Brain microvascular endothelial cell (primary cell): ENCODE measurements around the gene DHTKD1.

Experiments
- DNase-seq: peaks from one replicate; pipeline ENCODE4 v3.0.0-alpha.2; 2020
- H3K27ac ChIP-seq: fragments of 250-450 bp; sonication (Bioruptor Pico); 2 replicates; pipeline ENCODE4 v1.5.1; 2020; ENCODE audit warnings: mild to moderate bottlenecking, moderate library complexity
- H3K27me3 ChIP-seq: fragments of 250-450 bp; sonication (Bioruptor Pico); replicated peaks from 2 replicates; pipeline ENCODE4 v1.5.1; 2020; ENCODE audit warnings: mild to moderate bottlenecking
- H3K36me3 ChIP-seq: fragments of 250-450 bp; sonication (Bioruptor Pico); replicated peaks from 2 replicates; pipeline ENCODE4 v1.5.1; 2020; ENCODE audit warnings: mild to moderate bottlenecking
- H3K4me3 ChIP-seq: 2 replicates; pipeline ENCODE4 v1.5.1; 2011; ENCODE audit warnings: low read depth, mild to moderate bottlenecking, control low read depth, low read length, moderate library complexity
- in situ Hi-C: cut with HindIII; loops from 2 replicates; pipeline ENCODE4 v1.10.0; 2017; ENCODE audit warnings: low sequenced_read_pairs, low pct_ligation_motif_present
- TF ChIP-seq, protein P1 (sequence below): IDR thresholded peaks from 2 replicates; pipeline ENCODE4 v1.5.1; 2011; ENCODE audit warnings: low read depth, mild to moderate bottlenecking, moderate library complexity, low read length, control low read depth, inconsistent platforms; ENCODE audit errors: missing control alignments

The DHTKD1 gene

DNA sequence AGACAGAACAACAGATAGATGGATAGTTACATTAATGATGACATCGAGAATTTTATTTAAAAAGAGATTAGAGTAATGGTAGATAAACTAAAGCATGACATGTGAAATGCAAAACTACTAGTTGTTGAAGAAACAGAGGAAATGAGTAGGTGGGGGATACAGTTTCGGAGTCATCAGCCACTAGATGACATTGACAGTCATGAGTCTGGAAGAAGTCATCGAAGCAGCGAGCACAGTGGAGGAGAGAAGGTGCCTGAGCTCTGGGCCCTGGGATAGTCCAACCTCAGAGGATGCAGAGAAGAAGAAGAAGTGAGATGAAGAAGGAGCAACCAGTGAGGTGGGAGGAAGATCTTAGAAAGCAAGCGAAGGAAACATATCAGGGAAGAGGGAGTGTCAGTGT is 40.5 kb downstream of the DHTKD1 start:
- no peaks in the 10 kb centered on the region for H3K27me3 ChIP-seq
- peaks cover 35% of the 10 kb centered on the region for H3K36me3 ChIP-seq
- TF ChIP-seq, protein P1, sequence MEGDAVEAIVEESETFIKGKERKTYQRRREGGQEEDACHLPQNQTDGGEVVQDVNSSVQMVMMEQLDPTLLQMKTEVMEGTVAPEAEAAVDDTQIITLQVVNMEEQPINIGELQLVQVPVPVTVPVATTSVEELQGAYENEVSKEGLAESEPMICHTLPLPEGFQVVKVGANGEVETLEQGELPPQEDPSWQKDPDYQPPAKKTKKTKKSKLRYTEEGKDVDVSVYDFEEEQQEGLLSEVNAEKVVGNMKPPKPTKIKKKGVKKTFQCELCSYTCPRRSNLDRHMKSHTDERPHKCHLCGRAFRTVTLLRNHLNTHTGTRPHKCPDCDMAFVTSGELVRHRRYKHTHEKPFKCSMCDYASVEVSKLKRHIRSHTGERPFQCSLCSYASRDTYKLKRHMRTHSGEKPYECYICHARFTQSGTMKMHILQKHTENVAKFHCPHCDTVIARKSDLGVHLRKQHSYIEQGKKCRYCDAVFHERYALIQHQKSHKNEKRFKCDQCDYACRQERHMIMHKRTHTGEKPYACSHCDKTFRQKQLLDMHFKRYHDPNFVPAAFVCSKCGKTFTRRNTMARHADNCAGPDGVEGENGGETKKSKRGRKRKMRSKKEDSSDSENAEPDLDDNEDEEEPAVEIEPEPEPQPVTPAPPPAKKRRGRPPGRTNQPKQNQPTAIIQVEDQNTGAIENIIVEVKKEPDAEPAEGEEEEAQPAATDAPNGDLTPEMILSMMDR = no peak
- in situ Hi-C loops = no loop called here
- no peak overlapping the region for H3K4me3 ChIP-seq
- H3K27ac ChIP-seq = no peak overlapping the region
- no peak for DNase-seq

DNA sequence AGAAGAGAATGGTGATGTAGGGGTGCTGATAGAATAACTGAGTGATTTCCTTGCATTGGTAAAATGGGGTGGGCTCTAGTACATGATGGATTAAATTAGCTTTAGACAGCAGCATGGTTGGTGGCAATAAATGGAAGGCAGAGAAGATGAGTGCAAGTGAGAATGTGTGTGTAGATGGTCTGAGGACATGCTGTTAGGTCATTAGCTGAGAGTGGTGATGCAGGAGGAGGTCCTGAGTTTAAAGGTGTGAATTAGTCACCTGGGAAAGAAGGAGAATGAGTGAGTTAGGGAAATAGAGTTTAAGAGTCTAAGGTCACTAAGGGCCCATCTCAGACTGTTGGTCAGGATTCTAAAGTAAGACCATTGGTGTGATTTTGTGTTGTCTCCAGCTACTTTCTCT is 42.8 kb downstream of the DHTKD1 start:
- DNase-seq = no peak
- TF ChIP-seq, protein P1 = no peak
- H3K36me3 ChIP-seq = peaks cover 22% of the 10 kb centered on the region
- in situ Hi-C loops = no loop called here
- H3K27ac ChIP-seq = no peak overlapping the region
- no peaks in the 10 kb centered on the region for H3K27me3 ChIP-seq
- no peak overlapping the region for H3K4me3 ChIP-seq

DNA sequence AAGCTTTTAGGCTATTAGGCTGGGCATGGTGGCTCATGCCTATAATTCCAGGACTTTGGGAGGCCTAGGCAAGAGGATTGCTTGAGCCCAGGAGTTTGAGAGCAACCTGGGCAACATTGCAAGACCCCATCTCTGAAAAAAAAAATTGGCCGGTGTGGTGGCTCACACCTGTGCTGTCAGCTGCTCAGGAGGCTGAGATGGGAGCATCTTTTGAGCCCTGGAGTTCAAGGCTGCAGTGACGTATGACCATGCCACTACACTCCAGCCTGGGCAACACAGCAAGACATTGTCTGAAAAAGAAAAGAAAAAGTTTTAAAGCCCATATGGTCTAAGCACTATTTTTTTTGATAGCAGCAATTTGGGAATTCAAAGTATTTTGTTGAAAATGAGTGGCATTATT is 44.9 kb downstream of the DHTKD1 start:
- TF ChIP-seq, protein P1 = no peak
- in situ Hi-C loops = no loop called here
- H3K27ac ChIP-seq = no peak overlapping the region
- peaks cover 14% of the 10 kb centered on the region for H3K36me3 ChIP-seq
- no peak for DNase-seq
- no peak overlapping the region for H3K4me3 ChIP-seq
- H3K27me3 ChIP-seq = no peaks in the 10 kb centered on the region

DNA sequence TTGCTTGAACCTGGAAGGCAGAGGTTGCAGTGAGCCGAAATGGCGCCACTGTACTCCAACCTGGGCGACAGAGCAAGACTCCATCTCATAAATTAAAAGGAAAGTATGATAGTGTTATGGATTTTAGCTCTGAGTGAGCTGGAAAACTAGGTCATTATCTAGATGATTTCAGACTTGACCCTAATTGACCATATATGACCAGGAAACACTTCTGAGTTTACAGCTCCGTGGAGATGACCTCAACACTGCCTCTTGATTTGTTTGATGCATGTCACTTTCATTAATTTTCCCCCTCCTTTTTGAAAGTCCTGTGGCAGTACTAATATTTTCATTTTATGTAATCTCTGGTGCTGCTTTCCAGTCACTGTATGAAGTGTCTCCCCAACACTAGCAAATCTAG is 52.9 kb downstream of the DHTKD1 start:
- Histone ChIP-seq H3K36me3 (peaks cover 23% of the 10 kb centered on the region), H3K27me3 (no peaks in the 10 kb centered on the region), H3K27ac (no peak overlapping the region), H3K4me3 (no peak overlapping the region)
- DNase-seq = no peak
- TF ChIP-seq, protein P1 = no peak
- in situ Hi-C loops = no loop called here

DNA sequence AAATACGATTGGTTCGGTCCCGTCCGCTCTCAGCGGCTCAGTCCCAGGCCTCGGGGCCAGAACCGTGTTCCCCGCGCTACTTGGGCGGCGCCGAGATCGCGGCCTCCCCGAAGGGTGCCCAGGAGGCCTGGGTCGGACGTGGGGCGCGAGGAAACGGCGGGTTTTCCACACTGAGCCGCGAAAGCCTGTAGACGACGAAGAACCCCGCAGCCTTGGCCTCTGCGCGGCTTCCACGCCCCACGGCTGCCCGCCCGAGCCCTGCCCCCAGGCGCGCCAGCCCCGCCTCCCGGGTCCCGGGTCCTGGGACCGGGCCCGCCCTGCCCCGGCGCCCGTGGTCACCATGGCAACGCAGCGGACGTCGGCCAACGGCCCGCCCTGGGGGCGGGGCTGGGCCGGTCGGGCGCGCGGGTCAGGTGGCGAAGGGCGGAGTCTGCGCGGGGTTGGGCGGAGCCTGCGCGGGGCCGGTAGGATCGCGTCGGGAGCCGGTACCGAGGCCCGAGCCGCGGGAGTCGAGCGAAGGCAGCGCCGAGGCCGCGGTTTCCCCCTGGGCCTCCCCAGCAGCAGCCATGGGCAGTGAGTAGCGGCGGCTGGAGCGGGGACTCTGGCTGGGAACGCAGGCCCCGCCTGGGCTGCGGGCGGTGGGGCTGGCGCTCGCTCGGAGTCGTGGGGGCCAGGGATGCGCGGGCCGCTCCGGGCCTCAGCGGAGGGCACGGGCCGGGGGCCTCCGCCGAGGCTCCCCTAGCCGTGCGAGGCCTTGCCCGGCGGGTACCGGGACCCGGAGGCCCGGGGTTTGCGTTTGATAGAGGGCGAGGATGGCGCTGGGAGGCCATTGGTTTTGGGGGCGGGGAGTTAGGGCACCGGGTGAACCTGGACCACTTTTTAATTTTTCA is 60.7 kb downstream of the DHTKD1 start, which contains the start of gene SEC61A2:
TSS of gene SEC61A2 (plus strand) at position 456 of the 890 bp plus-strand sequence. CDS start at position 567, 111 bp downstream.
- peak within 1 kb of the TSS; percentile 89 for H3K4me3 ChIP-seq
- no peaks in the 10 kb centered on the region for H3K27me3 ChIP-seq
- TF ChIP-seq, protein P1 = no peak
- peak within 1 kb of the TSS; percentile 88 for H3K27ac ChIP-seq
- DNase-seq = peak; percentile 78
- in situ Hi-C loops = no loop called here
- H3K36me3 ChIP-seq = no peaks in the 10 kb centered on the region
